ENCODE measurements around the gene RGPD3. TPM values are rescaled to one million over a fixed set of nuclear protein-coding genes. Genes with fewer than 3 reads are reported as not detected.
"Not testable (repeated sequence)": the region's sequence is repeated elsewhere in the genome, so short reads cannot be mapped to it uniquely, and the experiment has no call there.

RGPD3 gene
- total RNA-seq (under 1 TPM in 2 of 4 donors, not detected in 2; 0.09 to 0.25 TPM), polyA plus RNA-seq (0.11 TPM)
- long read RNA-seq, donor 1: 0 reads
- long read RNA-seq, donor 2: 0 reads
- long read RNA-seq, donor 3: 0 reads
- long read RNA-seq, donor 4: 0 reads

- WGBS: 95% methylated on average over 45 of the region's 45 CpGs
- DNase-seq: peak in 2 of 3 donors; percentile 51 to 55
- intact Hi-C loops (cut with DNase I); H3K27ac ChIP-seq (ENCODE audit: low read length); ATAC-seq; H3K4me1 ChIP-seq (ENCODE audit: control insufficient read depth, insufficient read depth, low read length); H3K27me3 ChIP-seq (ENCODE audit: control insufficient read depth, insufficient read depth); H3K9me3 ChIP-seq (ENCODE audit: control insufficient read depth, low read length); H3K4me3 ChIP-seq (ENCODE audit: low read length): not testable (repeated sequence)
These were observed at the start of gene RGPD3 for GRCh38 chr2:106468107-106468506. TSS of gene RGPD3 (minus strand) at chr2:106468413. CDS start at chr2:106468288, 125 bp downstream.

- intact Hi-C loops (cut with DNase I): no loop called here
- 93% methylated on average over 11 of the region's 11 CpGs for WGBS
- H3K27me3 ChIP-seq (ENCODE audit: control insufficient read depth, insufficient read depth): no peaks in the 10 kb centered on the region
- no peaks in the 10 kb centered on the region for H3K9me3 ChIP-seq (ENCODE audit: control insufficient read depth, low read length)
- no peaks in the 10 kb centered on the region for H3K4me1 ChIP-seq (ENCODE audit: control insufficient read depth, insufficient read depth, low read length)
- H3K27ac ChIP-seq (ENCODE audit: low read length): no peak overlapping the region
- ATAC-seq (no peak), DNase-seq (no peak)
- H3K4me3 ChIP-seq (ENCODE audit: low read length): no peak overlapping the region
These were observed 49.1 kb upstream of the RGPD3 start for GRCh38 chr2:106517329-106517728.

DNA sequence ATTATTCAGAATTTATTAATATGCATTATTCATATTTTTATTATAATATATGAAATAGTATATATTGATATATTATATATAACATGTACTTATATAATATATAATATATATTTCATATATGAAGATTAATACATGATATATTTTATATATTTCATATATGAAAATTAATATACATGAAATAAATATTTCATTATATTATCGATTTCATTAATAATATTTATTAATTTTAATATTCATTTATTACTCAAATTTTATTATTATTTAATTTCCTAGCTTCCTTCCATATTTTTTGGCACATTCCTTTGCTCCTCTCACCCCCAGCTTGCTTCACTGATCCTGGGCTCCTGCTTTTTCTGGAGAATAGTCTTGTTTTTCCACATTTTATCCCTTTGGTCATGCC, 48.7 kb upstream of the RGPD3 start:
- Histone ChIP-seq H3K9me3 (ENCODE audit: control insufficient read depth, low read length) (no peaks in the 10 kb centered on the region), H3K4me3 (ENCODE audit: low read length) (no peak overlapping the region), H3K27me3 (ENCODE audit: control insufficient read depth, insufficient read depth) (no peaks in the 10 kb centered on the region), H3K4me1 (ENCODE audit: control insufficient read depth, insufficient read depth, low read length) (no peaks in the 10 kb centered on the region), H3K27ac (ENCODE audit: low read length) (no peak overlapping the region)
- 91% methylated on average over 1 of the region's 1 CpG for WGBS
- DNase-seq (no peak), ATAC-seq (no peak)
- intact Hi-C loops (cut with DNase I): no loop called here

GRCh38 chr2:106516436-106516835, 48.2 kb upstream of the RGPD3 start:
- Histone ChIP-seq H3K4me3 (ENCODE audit: low read length) (no peak overlapping the region), H3K27me3 (ENCODE audit: control insufficient read depth, insufficient read depth) (no peaks in the 10 kb centered on the region), H3K9me3 (ENCODE audit: control insufficient read depth, low read length) (no peaks in the 10 kb centered on the region), H3K27ac (ENCODE audit: low read length) (no peak overlapping the region), H3K4me1 (ENCODE audit: control insufficient read depth, insufficient read depth, low read length) (no peaks in the 10 kb centered on the region)
- DNase-seq: no peak
- intact Hi-C loops (cut with DNase I): no loop called here
- 72% methylated on average over 4 of the region's 4 CpGs for WGBS
- no peak for ATAC-seq

GRCh38 chr2:106514827-106515226, 46.6 kb upstream of the RGPD3 start:
- WGBS: 83% methylated on average over 3 of the region's 3 CpGs
- H3K4me3 ChIP-seq (ENCODE audit: low read length); H3K27ac ChIP-seq (ENCODE audit: low read length); DNase-seq; H3K4me1 ChIP-seq (ENCODE audit: control insufficient read depth, insufficient read depth, low read length); H3K27me3 ChIP-seq (ENCODE audit: control insufficient read depth, insufficient read depth); H3K9me3 ChIP-seq (ENCODE audit: control insufficient read depth, low read length); ATAC-seq; intact Hi-C loops (cut with DNase I): not testable (repeated sequence)

DNA sequence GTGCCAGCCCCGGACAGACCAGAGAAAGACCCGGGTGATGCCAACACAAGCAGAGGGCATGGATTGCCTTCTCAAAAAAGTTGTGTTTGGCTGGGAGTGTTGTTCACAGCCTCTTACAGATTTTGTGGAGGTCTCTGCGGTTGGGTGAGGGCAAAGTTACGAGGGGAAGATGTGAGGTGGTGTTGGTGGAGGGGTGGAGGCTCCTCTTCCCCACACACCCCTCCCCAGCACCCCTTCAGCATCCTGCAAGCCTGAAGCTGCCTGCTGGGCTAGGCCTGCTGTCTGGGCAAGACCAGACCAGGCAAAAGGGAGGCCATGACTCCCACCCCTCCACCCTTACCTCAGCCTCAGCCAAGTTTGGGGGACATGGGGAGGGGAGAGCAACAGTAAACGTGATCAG, 45.2 kb upstream of the RGPD3 start:
- H3K4me1 ChIP-seq (ENCODE audit: control insufficient read depth, insufficient read depth, low read length); ATAC-seq; H3K27ac ChIP-seq (ENCODE audit: low read length); H3K9me3 ChIP-seq (ENCODE audit: control insufficient read depth, low read length); DNase-seq; H3K27me3 ChIP-seq (ENCODE audit: control insufficient read depth, insufficient read depth); H3K4me3 ChIP-seq (ENCODE audit: low read length); intact Hi-C loops (cut with DNase I): not testable (repeated sequence)
- WGBS: 92% methylated on average over 3 of the region's 5 CpGs

GRCh38 chr2:106511934-106512333, 43.7 kb upstream of the RGPD3 start:
- DNase-seq; H3K27ac ChIP-seq (ENCODE audit: low read length); intact Hi-C loops (cut with DNase I); H3K4me1 ChIP-seq (ENCODE audit: control insufficient read depth, insufficient read depth, low read length); H3K27me3 ChIP-seq (ENCODE audit: control insufficient read depth, insufficient read depth); H3K9me3 ChIP-seq (ENCODE audit: control insufficient read depth, low read length); H3K4me3 ChIP-seq (ENCODE audit: low read length): not testable (repeated sequence)
- 78% methylated on average over 7 of the region's 7 CpGs for WGBS
- ATAC-seq: peak; percentile 31 to 33

DNA sequence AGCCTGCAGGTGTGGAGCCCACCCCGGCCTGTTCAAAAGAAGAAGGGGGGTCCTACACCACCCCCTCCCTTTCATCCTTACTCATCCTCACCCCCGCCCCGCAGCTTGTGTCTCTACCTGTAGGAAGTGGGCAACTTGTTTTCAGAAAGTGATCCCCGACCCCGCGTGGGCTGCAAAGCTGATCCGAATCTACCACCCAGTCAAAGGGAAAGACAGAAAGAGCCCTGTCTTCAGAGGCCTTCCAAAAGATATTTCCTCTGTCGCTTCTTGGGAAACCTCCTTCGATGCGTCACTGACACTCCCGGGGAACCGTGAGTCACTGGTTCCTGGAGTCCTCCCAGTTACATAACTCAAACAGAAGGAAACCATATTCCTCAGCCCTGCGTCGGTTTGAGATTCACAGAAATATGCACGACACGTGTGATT, 43.3 kb upstream of the RGPD3 start:
- 36% methylated on average over 12 of the region's 16 CpGs for WGBS
- H3K27ac ChIP-seq (ENCODE audit: low read length); H3K4me1 ChIP-seq (ENCODE audit: control insufficient read depth, insufficient read depth, low read length); H3K27me3 ChIP-seq (ENCODE audit: control insufficient read depth, insufficient read depth); H3K9me3 ChIP-seq (ENCODE audit: control insufficient read depth, low read length); H3K4me3 ChIP-seq (ENCODE audit: low read length); intact Hi-C loops (cut with DNase I): not testable (repeated sequence)
- peak; percentile 61 to 77 (median 72) for DNase-seq
- peak; percentile 88 to 91 for ATAC-seq

- 81% methylated on average over 4 of the region's 4 CpGs for WGBS
- H3K27ac ChIP-seq (ENCODE audit: low read length); intact Hi-C loops (cut with DNase I); DNase-seq; H3K27me3 ChIP-seq (ENCODE audit: control insufficient read depth, insufficient read depth); H3K9me3 ChIP-seq (ENCODE audit: control insufficient read depth, low read length); H3K4me3 ChIP-seq (ENCODE audit: low read length); H3K4me1 ChIP-seq (ENCODE audit: control insufficient read depth, insufficient read depth, low read length); ATAC-seq: not testable (repeated sequence)
These were observed 42.6 kb upstream of the RGPD3 start for GRCh38 chr2:106510791-106511190.

- H3K27me3 ChIP-seq (ENCODE audit: control insufficient read depth, insufficient read depth); H3K27ac ChIP-seq (ENCODE audit: low read length); intact Hi-C loops (cut with DNase I); H3K4me1 ChIP-seq (ENCODE audit: control insufficient read depth, insufficient read depth, low read length); H3K9me3 ChIP-seq (ENCODE audit: control insufficient read depth, low read length); DNase-seq; H3K4me3 ChIP-seq (ENCODE audit: low read length); ATAC-seq: not testable (repeated sequence)
- 91% methylated on average over 6 of the region's 6 CpGs for WGBS
These were observed 41.2 kb upstream of the RGPD3 start for GRCh38 chr2:106509374-106509770.

- ATAC-seq; DNase-seq; H3K4me3 ChIP-seq (ENCODE audit: low read length); intact Hi-C loops (cut with DNase I); H3K4me1 ChIP-seq (ENCODE audit: control insufficient read depth, insufficient read depth, low read length); H3K27ac ChIP-seq (ENCODE audit: low read length); H3K9me3 ChIP-seq (ENCODE audit: control insufficient read depth, low read length); H3K27me3 ChIP-seq (ENCODE audit: control insufficient read depth, insufficient read depth): not testable (repeated sequence)
- 69% methylated on average over 7 of the region's 11 CpGs for whole genome bisulfite sequencing
These were observed 40.6 kb upstream of the RGPD3 start for GRCh38 chr2:106508660-106509373.
